ENCODE results near the gene DEDD2.

The DEDD2 gene

DNA sequence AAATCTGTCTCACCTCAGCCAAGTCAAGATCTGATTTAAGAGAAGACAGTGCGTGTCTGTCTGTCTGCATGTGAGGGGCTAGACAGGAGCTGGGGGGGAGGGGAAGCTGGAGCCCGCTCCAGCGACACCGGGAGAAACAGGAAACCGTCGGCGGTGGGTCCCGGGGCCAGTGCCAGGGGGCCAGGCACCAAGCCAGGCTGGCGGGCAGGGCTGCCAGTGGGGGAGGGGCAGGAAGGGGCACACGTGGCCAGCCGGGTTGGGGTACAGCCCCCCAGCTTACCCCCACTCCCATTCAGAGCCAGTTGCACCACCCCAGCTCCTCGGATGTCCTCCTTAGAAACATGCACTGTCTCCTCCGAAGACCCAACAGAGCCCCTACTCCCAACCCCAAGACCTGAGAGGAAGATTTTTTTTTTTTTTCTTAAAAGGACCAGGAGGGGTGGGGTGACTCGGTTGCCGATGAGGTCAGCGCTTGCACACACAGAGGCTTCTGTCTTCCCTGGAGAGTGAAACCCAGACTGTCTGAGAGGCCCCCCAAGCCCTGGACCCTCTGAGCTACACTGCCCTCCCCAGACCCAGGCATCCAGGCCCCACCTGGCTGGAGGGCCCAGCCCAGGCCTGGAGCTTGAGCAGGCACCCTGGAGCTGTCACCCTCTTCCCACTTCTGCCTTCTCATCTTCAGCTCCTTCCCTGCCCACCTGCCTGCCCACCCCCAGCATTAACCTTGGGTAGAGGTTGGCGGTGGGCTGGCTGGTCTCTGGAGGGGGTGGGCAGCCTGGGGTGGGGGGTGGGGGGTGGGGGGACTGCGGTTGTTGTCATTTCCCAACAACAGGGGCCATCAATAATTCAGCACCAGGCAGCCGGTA, 33.4 kb upstream of the DEDD2 start:
- H3K27ac Mint-ChIP-seq, result peak overlapping the region; percentile 36
- no peaks in the 10 kb centered on the region for H3K9me3 Mint-ChIP-seq
- H3K36me3 Mint-ChIP-seq (ENCODE audit: low read depth), result peaks cover 2% of the 10 kb centered on the region
- peak overlapping the region; percentile 21 for H3K4me3 Mint-ChIP-seq
- H3K4me1 Mint-ChIP-seq (ENCODE audit: low read depth), result peaks cover 24% of the 10 kb centered on the region
- peaks cover 2% of the 10 kb centered on the region for H3K27me3 Mint-ChIP-seq (ENCODE audit: low read depth)

GRCh38 chr19:42250183-42250665, 32.7 kb upstream of the DEDD2 start:
- no peaks in the 10 kb centered on the region for H3K9me3 Mint-ChIP-seq
- peaks cover 2% of the 10 kb centered on the region for H3K36me3 Mint-ChIP-seq (ENCODE audit: low read depth)
- peaks cover 24% of the 10 kb centered on the region for H3K4me1 Mint-ChIP-seq (ENCODE audit: low read depth)
- peak overlapping the region; percentile 31 for H3K27ac Mint-ChIP-seq
- H3K4me3 Mint-ChIP-seq, result no peak overlapping the region
- H3K27me3 Mint-ChIP-seq (ENCODE audit: low read depth), result no peaks in the 10 kb centered on the region

GRCh38 chr19:42249769-42250168, 32.3 kb upstream of the DEDD2 start:
- H3K4me3 Mint-ChIP-seq, result no peak overlapping the region
- H3K36me3 Mint-ChIP-seq (ENCODE audit: low read depth), result peaks cover 2% of the 10 kb centered on the region
- H3K9me3 Mint-ChIP-seq, result no peaks in the 10 kb centered on the region
- H3K27ac Mint-ChIP-seq, result no peak overlapping the region
- H3K27me3 Mint-ChIP-seq (ENCODE audit: low read depth), result no peaks in the 10 kb centered on the region
- H3K4me1 Mint-ChIP-seq (ENCODE audit: low read depth), result peaks cover 28% of the 10 kb centered on the region

- no peaks in the 10 kb centered on the region for H3K27me3 Mint-ChIP-seq (ENCODE audit: low read depth)
- peaks cover 32% of the 10 kb centered on the region for H3K4me1 Mint-ChIP-seq (ENCODE audit: low read depth)
- no peak overlapping the region for H3K27ac Mint-ChIP-seq
- no peaks in the 10 kb centered on the region for H3K9me3 Mint-ChIP-seq
- peaks cover 2% of the 10 kb centered on the region for H3K36me3 Mint-ChIP-seq (ENCODE audit: low read depth)
- H3K4me3 Mint-ChIP-seq, result no peak overlapping the region
Observed at GRCh38 chr19:42249149-42249750, 31.8 kb upstream of the DEDD2 start.

- peaks cover 2% of the 10 kb centered on the region for H3K36me3 Mint-ChIP-seq (ENCODE audit: low read depth)
- no peaks in the 10 kb centered on the region for H3K9me3 Mint-ChIP-seq
- H3K27me3 Mint-ChIP-seq (ENCODE audit: low read depth), result no peaks in the 10 kb centered on the region
- H3K27ac Mint-ChIP-seq, result no peak overlapping the region
- peaks cover 33% of the 10 kb centered on the region for H3K4me1 Mint-ChIP-seq (ENCODE audit: low read depth)
- H3K4me3 Mint-ChIP-seq, result no peak overlapping the region
Observed at GRCh38 chr19:42248270-42249148, 31.0 kb upstream of the DEDD2 start.

DNA sequence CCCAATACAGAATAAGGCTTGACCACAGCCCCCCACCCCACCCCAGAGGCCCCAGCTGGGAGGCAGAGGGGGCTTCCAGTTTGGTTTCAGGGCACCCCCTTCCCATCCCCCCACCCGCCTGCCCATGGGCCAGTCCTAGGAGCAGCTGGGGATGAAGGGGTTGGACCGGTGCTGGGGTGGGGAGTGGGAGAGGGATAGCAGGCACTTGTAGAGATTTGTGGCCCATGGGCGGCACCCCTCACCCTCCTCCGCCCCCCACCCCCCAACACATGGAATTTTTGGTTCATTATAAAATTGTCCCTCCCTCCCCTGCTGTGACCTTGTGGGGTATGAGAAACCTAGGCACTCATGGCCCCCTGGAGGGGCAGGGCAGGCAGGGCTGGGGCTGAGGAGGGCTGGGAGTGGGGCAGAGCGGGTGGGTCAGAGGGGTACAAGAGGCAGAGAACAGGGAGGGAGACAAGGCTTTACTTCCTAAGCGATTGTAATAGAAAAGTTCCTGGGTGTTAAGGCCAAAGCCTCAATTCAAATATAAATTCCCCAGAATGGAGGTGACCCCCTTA, 30.2 kb upstream of the DEDD2 start:
- no peak overlapping the region for H3K4me3 Mint-ChIP-seq
- H3K4me1 Mint-ChIP-seq (ENCODE audit: low read depth), result peaks cover 35% of the 10 kb centered on the region
- no peaks in the 10 kb centered on the region for H3K27me3 Mint-ChIP-seq (ENCODE audit: low read depth)

GRCh38 chr19:42246922-42247639, 29.6 kb upstream of the DEDD2 start:
- H3K27me3 Mint-ChIP-seq (ENCODE audit: low read depth), result no peaks in the 10 kb centered on the region
- no peak overlapping the region for H3K27ac Mint-ChIP-seq
- no peaks in the 10 kb centered on the region for H3K36me3 Mint-ChIP-seq (ENCODE audit: low read depth)
- no peaks in the 10 kb centered on the region for H3K9me3 Mint-ChIP-seq
- H3K4me3 Mint-ChIP-seq, result no peak overlapping the region
- H3K4me1 Mint-ChIP-seq (ENCODE audit: low read depth), result peaks cover 32% of the 10 kb centered on the region

More for the DNA sequence above, 30.2 kb upstream of the DEDD2 start:
- H3K27ac Mint-ChIP-seq, result no peak overlapping the region
- peaks cover 1% of the 10 kb centered on the region for H3K36me3 Mint-ChIP-seq (ENCODE audit: low read depth)
- H3K9me3 Mint-ChIP-seq, result no peaks in the 10 kb centered on the region

GRCh38 chr19:42246143-42246921, 28.9 kb upstream of the DEDD2 start:
- H3K36me3 Mint-ChIP-seq (ENCODE audit: low read depth), result no peaks in the 10 kb centered on the region
- H3K27me3 Mint-ChIP-seq (ENCODE audit: low read depth), result no peaks in the 10 kb centered on the region
- no peaks in the 10 kb centered on the region for H3K9me3 Mint-ChIP-seq
- no peak overlapping the region for H3K4me3 Mint-ChIP-seq
- H3K4me1 Mint-ChIP-seq (ENCODE audit: low read depth), result peaks cover 29% of the 10 kb centered on the region
- peak overlapping the region; percentile 42 for H3K27ac Mint-ChIP-seq

DNA sequence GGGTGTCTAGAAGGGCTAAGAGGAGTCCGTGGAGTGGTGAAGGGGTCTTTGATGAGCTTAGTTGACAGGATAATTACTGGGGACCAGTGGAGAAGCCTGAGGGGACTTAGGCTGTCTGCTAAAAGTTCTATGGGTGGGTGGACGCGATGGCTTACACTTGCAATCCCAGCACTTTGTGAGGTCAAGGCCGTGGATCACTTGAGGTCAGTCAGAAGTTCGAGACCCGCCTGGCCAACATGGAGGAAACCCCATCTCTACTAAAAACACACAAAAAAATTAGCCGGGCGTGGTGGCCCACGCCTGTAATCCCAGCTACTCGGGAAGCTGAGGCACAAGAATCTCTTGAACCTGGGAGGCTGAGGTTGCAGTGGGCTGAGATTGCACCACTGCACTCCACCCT, 27.8 kb upstream of the DEDD2 start:
- Mint-ChIP-seq H3K4me3 (peak overlapping the region; percentile 89), H3K27ac (peak overlapping the region; percentile 91), H3K36me3 (ENCODE audit: low read depth) (peaks cover 1% of the 10 kb centered on the region), H3K27me3 (ENCODE audit: low read depth) (no peaks in the 10 kb centered on the region), H3K4me1 (ENCODE audit: low read depth) (peaks cover 37% of the 10 kb centered on the region), H3K9me3 (no peaks in the 10 kb centered on the region)

DNA sequence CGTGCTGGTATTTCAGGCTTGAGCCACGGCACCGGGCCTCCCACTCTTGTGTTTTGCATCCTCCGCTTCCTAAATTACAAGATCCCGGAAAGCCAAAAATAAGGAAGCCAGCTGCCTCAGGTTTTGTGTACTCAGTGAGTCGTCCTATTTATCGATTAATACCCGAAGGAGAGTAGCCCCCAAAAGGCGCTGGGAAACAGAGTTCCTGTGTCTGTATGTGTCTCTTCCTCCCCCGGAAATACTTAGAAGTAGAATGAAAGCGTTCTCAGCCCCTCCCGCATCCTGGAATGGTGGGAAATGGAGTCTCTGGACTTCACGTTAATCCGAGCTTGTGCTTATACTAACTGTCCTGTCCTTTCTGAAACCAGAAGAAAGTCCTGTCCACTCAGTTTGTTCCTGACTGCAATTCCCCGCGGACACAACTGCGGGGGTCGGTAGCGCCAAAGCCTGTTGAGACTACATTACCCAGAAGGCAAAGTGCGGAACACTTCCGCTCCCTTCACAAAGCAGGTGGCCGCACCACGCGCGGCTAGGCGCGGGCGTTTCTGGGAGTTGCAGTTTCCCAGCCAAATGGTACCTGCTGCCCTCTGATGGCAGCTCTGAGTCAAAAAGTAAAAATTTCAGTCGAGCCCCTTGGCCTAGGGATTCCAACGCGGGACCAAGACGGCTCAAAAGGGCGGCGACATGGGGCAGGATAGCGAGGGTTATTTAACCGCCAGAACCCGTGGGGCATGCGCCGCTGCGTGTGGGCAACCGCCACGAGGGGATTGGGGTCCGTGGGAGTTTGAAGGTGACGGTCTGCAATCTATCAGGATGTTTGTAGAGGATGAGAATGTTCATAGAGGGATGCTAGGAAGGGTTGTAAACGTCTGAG, 27.1 kb upstream of the DEDD2 start:
- Mint-ChIP-seq H3K27ac (peak overlapping the region; percentile 91), H3K4me1 (ENCODE audit: low read depth) (peaks cover 43% of the 10 kb centered on the region), H3K36me3 (ENCODE audit: low read depth) (peaks cover 7% of the 10 kb centered on the region), H3K9me3 (no peaks in the 10 kb centered on the region), H3K27me3 (ENCODE audit: low read depth) (no peaks in the 10 kb centered on the region), H3K4me3 (peak overlapping the region; percentile 89)

GRCh38 chr19:42242512-42243409, 25.3 kb upstream of the DEDD2 start, which contains the start of gene GSK3A:
Gene GSK3A (minus strand): TSS chr19:42242602. CDS start chr19:42242465, 137 bp downstream.
- Mint-ChIP-seq H3K36me3 (ENCODE audit: low read depth) (peaks cover 10% of the 10 kb centered on the region), H3K9me3 (no peaks in the 10 kb centered on the region), H3K4me1 (ENCODE audit: low read depth) (peaks cover 47% of the 10 kb centered on the region)

More at GRCh38 chr19:42242512-42243409, 25.3 kb upstream of the DEDD2 start, which contains the start of gene GSK3A:
- Mint-ChIP-seq H3K27ac (peak within 1 kb of the TSS; percentile 93), H3K27me3 (ENCODE audit: low read depth) (no peaks in the 10 kb centered on the region), H3K4me3 (peak within 1 kb of the TSS; percentile 91)
